ENCODE measurements around the gene KCNS3.

The KCNS3 gene, protein sequence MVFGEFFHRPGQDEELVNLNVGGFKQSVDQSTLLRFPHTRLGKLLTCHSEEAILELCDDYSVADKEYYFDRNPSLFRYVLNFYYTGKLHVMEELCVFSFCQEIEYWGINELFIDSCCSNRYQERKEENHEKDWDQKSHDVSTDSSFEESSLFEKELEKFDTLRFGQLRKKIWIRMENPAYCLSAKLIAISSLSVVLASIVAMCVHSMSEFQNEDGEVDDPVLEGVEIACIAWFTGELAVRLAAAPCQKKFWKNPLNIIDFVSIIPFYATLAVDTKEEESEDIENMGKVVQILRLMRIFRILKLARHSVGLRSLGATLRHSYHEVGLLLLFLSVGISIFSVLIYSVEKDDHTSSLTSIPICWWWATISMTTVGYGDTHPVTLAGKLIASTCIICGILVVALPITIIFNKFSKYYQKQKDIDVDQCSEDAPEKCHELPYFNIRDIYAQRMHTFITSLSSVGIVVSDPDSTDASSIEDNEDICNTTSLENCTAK

DNA sequence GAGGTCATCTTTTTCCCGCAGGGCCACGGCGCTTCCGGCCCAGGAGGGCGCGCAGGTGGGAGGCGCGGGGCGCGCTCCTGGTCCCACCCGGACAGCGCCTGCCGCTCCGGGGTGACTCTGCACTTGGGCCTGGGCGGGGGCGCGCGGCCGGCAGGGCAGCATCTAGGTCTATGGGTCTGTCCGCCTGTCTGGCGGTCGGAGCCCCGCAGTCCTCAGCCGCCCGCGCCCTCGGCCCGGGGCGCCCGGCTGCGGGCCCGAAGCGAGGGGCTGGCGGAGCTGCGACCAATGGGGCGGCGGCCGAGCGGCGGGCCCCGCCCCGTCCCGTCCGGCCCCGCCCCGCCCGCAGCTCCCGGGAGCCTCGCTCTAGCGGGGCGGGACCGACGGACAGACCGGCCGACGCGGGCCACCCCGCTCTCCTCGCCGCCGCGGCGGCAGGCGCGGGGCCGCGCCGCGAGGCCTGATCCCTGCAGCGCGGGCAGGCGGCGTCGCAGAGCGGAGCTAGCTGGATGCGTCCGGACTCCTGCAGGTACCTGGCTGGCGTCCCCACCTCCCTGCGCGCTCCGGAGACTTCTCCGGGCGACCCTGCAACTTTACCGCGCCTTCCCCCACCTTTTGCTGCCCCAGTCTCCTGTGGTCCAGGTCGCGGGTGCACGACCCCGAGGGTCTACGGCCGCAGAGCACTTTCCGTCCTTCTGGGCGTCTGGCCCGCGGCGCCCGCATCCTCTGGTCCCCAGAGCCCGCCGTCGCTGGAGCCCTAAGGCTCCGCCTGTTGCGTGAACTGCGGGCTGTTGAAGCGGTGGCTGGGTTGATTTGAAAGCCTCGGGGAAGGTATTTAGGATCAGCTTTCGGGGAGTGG, at the start of gene KCNS3:
Gene KCNS3 (plus strand): TSS at position 387 of the 856 bp plus-strand sequence. CDS start 52,342 bp downstream, outside the sequence.
- DNase-seq (ENCODE audit: low spot score), result peak; percentile 47

- DNase-seq (ENCODE audit: low spot score), result peak; percentile 69
Measured at GRCh38 chr2:17830053-17831034, 48.1 kb upstream of the KCNS3 start.

DNA sequence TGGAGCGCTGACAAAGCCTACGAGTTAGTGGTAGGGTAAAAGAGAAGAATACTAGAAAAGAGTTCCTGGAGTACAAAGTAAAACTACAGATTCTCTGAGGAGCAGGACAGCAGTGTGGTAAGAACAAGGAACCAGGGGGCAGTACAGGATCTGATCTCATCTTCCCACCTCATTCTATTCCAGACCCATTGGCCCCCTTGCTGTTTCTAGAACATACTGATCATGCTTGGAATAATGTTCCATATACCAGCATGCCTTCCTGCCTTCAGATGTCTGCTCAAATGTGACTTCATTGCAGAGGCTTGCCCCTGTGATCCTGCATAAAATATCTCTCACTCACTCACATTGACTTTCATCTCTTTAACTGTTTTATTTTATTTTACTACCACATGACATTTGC, 43.0 kb upstream of the KCNS3 start:
- DNase-seq (ENCODE audit: low spot score), result no peak

DNA sequence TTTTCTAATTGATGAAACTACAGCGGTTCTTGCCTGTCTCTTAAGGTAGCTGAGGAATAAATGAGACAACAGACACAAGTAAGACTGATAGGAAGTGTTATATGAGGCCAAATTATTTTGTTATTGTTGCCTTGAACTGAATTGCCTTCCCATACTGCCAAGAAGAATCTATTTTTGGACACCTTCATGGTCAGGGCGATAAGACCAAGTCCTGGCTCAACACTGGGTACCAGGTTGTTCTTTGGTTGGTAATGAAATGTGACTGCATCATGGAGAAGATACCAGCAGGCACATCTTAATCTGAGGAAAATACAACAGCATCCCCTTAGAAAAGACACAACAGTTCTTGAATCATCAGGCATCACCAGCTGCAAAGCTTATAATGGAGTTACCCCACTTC, 38.5 kb upstream of the KCNS3 start:
- DNase-seq (ENCODE audit: low spot score), result no peak

DNA sequence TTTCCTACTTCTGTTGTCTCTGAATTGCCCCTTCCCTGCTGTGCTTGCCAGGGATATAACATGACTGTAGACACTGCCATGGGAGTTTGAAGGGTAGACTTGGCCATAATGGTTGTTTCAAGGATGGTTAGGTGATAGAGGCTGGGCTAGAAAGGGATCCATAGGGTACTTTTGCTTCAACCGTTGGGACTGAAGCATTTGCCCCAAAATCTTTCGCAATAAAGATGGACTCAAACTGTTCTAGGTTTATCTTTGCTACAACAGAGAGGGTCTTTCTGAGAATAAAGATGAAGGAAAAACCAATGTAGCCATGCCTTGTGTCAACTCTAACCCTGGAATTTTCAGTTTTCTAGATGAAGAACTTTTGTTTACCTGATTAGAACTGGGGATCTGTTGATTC, 35.0 kb upstream of the KCNS3 start:
- DNase-seq (ENCODE audit: low spot score), result no peak

GRCh38 chr2:17845806-17846205, 32.7 kb upstream of the KCNS3 start:
- no peak for DNase-seq (ENCODE audit: low spot score)

DNA sequence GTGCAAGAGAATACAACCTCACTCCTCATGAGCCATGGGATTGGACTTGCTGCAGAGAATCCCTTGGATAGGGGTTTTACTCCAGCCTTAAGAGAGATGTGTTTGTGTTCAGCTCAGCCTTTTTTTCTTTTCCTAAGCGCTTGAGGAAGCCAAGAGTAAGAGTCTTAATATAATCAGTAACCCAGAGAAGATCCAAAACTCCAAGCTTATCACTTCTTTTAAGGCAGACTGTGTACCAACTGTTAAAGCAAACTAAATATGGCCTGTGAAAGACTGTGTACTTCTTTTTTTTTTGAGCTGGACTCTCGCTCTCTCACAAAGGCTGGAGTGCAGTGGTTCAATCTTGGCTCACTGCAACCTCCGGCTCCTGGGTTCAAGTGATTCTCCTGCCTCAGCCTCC, 31.8 kb upstream of the KCNS3 start:
- no peak for DNase-seq (ENCODE audit: low spot score)

GRCh38 chr2:17847236-17847635, 31.2 kb upstream of the KCNS3 start:
- no peak for DNase-seq (ENCODE audit: low spot score)

GRCh38 chr2:17849275-17849674, 29.2 kb upstream of the KCNS3 start:
- no peak for DNase-seq (ENCODE audit: low spot score)

GRCh38 chr2:17850151-17850550, 28.3 kb upstream of the KCNS3 start:
- DNase-seq (ENCODE audit: low spot score), result no peak

DNA sequence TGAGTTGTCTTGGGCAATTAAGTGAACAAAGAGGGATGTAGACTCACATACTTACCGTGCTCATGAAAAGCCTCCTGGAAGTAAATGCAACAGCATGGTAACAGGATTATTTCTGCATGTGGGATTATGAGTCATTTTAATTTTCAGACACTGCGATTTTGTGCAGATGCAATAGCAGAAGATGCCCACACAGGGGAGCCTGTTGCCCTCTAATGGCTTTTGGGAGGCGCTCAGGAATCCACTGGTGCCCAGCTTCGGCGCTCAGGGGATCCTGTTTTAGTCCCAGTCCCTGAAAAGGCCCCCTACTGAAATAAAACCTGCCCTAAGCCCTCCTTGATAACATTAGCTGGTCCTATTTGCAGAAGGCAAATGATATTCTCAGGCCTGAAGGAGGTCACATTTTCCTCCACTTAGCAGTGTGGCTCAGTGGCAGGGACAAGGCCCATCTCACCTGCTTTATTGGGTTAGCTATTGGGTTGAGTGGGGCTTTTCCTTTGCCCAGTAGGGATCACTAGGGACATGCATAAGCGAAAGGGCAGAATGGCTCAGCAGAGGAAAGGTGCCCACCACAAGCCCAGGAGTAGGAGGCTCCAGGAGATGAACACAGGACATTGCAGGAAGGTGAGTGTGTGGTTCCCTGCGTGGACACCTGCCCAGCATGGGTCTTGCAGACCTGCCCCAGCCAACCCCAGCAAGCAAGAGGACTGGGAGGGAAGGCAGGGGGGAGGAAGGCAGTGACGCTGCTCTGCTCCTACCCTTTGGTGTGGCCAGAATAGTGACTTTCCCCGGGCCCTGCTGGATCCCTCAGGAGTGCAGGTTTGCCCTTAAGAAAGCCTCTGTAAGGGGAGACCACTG, 26.5 kb upstream of the KCNS3 start:
- no peak for DNase-seq (ENCODE audit: low spot score)

DNA sequence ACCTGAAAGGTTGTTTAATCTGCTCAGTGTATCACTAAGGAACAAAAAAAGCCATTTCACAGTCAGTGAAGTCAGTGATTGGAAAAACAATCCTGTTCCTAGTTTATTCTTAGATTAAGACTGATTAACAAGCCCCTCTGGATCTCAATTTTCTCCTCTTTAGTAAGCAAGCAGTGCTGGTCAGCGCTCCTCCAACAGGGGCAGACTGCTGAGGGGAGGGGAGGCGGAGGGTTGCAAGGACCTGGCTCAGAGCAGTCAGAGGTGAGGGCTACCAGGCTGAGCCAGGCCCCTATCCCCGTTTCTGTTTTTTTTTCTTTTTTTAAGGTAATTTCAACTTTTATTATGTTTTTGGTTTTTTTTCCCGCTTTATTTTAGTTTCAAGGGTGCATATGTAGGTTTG, 24.7 kb upstream of the KCNS3 start:
- DNase-seq (ENCODE audit: low spot score), result no peak

GRCh38 chr2:17857021-17857420, 21.4 kb upstream of the KCNS3 start:
- DNase-seq (ENCODE audit: low spot score), result no peak

DNA sequence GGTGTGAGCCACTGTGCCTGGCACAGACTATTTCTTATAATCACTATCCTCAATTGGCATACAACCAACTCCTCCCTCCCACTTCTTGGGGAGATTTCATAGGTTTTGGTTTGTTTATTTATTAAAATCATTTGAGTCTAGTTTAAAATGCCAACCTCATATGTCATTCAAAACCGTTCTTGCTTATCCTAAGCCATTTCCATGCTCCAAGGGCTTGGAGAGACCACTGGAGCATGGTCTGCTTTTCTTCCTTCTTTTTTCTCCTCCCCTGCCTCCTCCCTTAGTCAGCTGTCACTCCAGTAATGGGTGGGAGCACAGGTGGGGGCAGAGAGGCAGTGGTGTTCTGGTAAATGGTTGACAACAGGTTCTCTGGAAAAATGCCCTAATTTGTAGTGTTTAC, 20.4 kb upstream of the KCNS3 start:
- no peak for DNase-seq (ENCODE audit: low spot score)

GRCh38 chr2:17863539-17863938, 14.9 kb upstream of the KCNS3 start:
- DNase-seq (ENCODE audit: low spot score), result no peak

DNA sequence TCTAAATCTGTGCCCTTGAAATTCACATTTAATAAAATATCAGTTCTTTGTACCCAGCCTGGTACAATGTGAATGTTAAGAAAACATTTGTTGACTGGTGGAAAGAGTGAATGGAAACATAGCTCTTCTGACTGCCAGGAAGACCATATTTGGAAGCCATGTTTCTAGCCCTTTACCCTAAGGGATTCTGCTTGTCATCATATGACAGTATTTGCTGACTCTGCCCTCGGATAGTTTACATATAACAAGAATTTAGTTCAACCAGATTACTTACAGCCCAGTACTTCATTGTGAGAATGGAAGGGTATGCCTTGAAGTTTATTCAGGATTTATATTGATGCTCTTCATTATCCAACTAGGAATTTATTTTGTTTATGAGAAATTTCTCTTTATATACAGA, 13.8 kb upstream of the KCNS3 start:
- DNase-seq (ENCODE audit: low spot score), result no peak

- DNase-seq (ENCODE audit: low spot score), result no peak
Measured at GRCh38 chr2:17867133-17867532, 11.3 kb upstream of the KCNS3 start.

GRCh38 chr2:17869128-17869527, 9.3 kb upstream of the KCNS3 start:
- no peak for DNase-seq (ENCODE audit: low spot score)

DNA sequence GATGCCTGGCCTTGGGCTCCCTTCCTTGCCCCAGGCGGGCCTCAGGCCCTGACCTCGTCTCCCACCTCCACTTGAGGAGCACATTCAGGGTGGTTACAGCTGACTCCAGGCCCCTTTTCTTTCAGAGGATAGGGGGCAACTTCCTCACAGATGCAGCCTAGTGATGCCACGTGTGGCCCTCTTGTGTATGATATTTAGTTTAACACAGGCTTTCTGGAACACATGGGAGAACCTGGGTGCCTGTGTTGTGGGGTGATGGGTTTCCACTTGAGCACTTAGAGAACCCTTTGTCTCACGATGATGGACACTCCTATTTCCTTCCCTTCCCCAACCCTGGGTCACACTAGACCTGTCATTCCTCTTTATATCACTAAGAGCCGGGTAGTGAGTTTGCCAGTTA, 6.8 kb upstream of the KCNS3 start:
- no peak for DNase-seq (ENCODE audit: low spot score)

DNA sequence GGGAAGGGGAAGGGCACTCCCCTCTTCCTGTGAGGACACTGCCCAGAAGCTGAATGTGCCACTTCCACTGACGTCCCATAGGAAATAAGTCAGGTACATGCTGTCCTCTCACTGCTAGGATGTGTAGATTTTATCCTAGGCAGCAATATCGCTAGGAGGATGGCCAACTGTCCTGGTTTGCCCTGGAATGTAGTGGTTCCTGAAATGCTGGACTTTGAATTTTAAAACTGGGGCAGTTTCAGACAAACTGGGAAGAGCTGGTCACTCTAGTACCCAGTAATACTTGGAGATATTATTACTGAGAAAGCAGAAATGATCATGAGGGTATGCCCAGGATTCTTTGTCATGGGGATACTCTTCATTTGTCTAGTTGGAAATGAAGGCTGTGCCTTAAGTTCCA, 5.4 kb upstream of the KCNS3 start:
- no peak for DNase-seq (ENCODE audit: low spot score)

GRCh38 chr2:17876590-17876989, 1.9 kb upstream of the KCNS3 start:
- no peak for DNase-seq (ENCODE audit: low spot score)
